Heart right ventricle (tissue), 16 donors: ENCODE results near the gene BAG2. TPM values are rescaled to one million over a fixed set of nuclear protein-coding genes. Genes with fewer than 3 reads are reported as not detected.
A peak's percentile ranks its signal among the peaks of the same experiment; 100 is the strongest.

Experiments
- ATAC-seq, 8 donors: fragments of 200-7000 bp; cut with Tn5 transposase; one replicate each; pipeline ENCODE4 v1.9.1; 2020; ENCODE audit warnings: mild to moderate bottlenecking in 8 of 8, moderate library complexity in 8 of 8, moderate number of reproducible peaks in 1 of 8
- DNase-seq, 2 donors: peaks; one replicate each; pipeline ENCODE4 v3.0.0-alpha.2; 2020
- H3K27ac ChIP-seq, 10 donors: fragments of 200-600 bp; sonication (generic) in 2 of 10; one replicate each; pipeline versions ENCODE4 v1.5.0 to v1.8.0; 2020 to 2022; ENCODE audit warnings: mild to moderate bottlenecking in 3 of 10
- H3K27me3 ChIP-seq, 7 donors: fragments of 200-600 bp; one replicate each; pipeline ENCODE4 v1.8.0; 2021 to 2022; ENCODE audit warnings: mild to moderate bottlenecking in 2 of 7
- H3K36me3 ChIP-seq, 9 donors: fragments of 200-600 bp; sonication (generic) in 1 of 9; one replicate each; pipeline versions ENCODE4 v1.5.0 to v1.8.0; 2020 to 2022; ENCODE audit warnings: mild to moderate bottlenecking in 2 of 9
- H3K4me1 ChIP-seq, 9 donors: fragments of 200-600 bp; sonication (generic) in 1 of 9; one replicate each; pipeline versions ENCODE4 v1.5.0 to v1.8.0; 2020 to 2022; ENCODE audit warnings: mild to moderate bottlenecking in 4 of 9
- H3K4me3 ChIP-seq, 10 donors: fragments of 200-600 bp; sonication (generic) in 2 of 10; one replicate each; pipeline versions ENCODE4 v1.5.0 to v1.8.0; 2020 to 2022; ENCODE audit warnings: mild to moderate bottlenecking in 7 of 10, moderate library complexity in 2 of 10
- H3K9me3 ChIP-seq, 11 donors: fragments of 200-600 bp in 10 of 11; sonication (generic) in 2 of 11; one replicate each; pipeline versions ENCODE4 v1.5.0 to v1.8.0; 2013 to 2022; ENCODE audit warnings: mild to moderate bottlenecking in 2 of 11, control low read depth in 1 of 11, moderate library complexity in 1 of 11
- CTCF ChIP-seq, 9 donors: fragments of 200-600 bp; sonication (generic) in 2 of 9; IDR thresholded peaks; one replicate each; pipeline versions ENCODE4 v1.5.0 to v1.8.0; 2021 to 2022; ENCODE audit warnings: antibody characterized with exemption in 9 of 9, mild to moderate bottlenecking in 5 of 9, moderate library complexity in 1 of 9
- WGBS, 2 donors: extraction: QIAGEN DNeasy Blood & Tissue Kit; methylation state at CpG; one replicate each; pipeline ENCODE4 v1.1.7; 2013; ENCODE audit warnings: inconsistent platforms in 1 of 2; 5-methylcytosine and 5-hydroxymethylcytosine counted together
- intact Hi-C, 10 donors: fragments of 100-400 bp; cut with DNase I; formaldehyde crosslinking; loops; one replicate each; pipeline versions ENCODE4 v1.11.1 to v1.14.2; 2022
- polyA plus RNA-seq, 2 donors: library from polyadenylated mRNA; stranded (reverse); fragments of 200-250 nt; gene quantifications; one replicate each; pipeline ENCODE4 v1.2.3, GENCODE V29; 2013
- total RNA-seq, 10 donors: library from RNA; stranded (reverse); fragmentation: NEBNext Ultra II Directional in 3 of 10; extraction: Animal tissue kit (Norgen Biotek cat#: 25700) in 3 of 10; gene quantifications; one replicate each; pipeline versions ENCODE4 v1.2.1 to v1.2.4, GENCODE V29; 2021 to 2023
- donor health status: Arrhythmogenic right ventricular cardiomyopathy.
- donor health status: ischemic (EF 13 %, LVEDD 7.1; RV severe dilation, severe dysfunction).
- donor health status: healthy with polysubstance abuse.
- donor health status: DM: no; HTN: yes; CAD: no.
- donor health status: DM: no; HTN: no; CAD: no.
- donor health status: ischemic (EF 25% LVEDD 6.9; RV normal size, moderate dysfunction).
- donor health status: ischemic (EF 25% LVEDD 5.7; RV mildly dilated, moderate dysfunction).
- donor health status: healthy.
- donor health status: DM: yes; HTN: yes; CAD: no.
- donor health status: Ischemic cardiomyopathy.
- donor health status: ischemic (EF 35%, LVEDD 5.7; RV mildly dilated, moderate dysfunction).
- donor health status: nonischemic (EF 11% LVEDD 7.7; RV severe dilation, severe dysfunction).
- donor health status: DM: yes; HTN: yes; CAD: no.
- donor health status: PGD.
- donor health status: ischemic (EF 29% LVEDD 5.4; RV normal size, mild dysfunction).
- donor health status: nonischemic (EF 23%, LVEDD 6.1; RV moderate dilation, normal function).

BAG2 gene
- total and polyA plus RNA-seq, 12 donors = 3.9 to 15.6 (median 9.3) TPM

- H3K27ac ChIP-seq = no peak overlapping the region
- no peaks in the 10 kb centered on the region for H3K4me1 ChIP-seq
- intact Hi-C loops = loop anchor here in 1 of 10 donors (10.0 kb wide), 1 partner anchor 119 kb away; the partner anchor contains the start of gene PRIM2
- ATAC-seq (peak in 2 of 8 donors; percentile 26 to 31), DNase-seq (no peak)
- H3K9me3 ChIP-seq = no peaks in the 10 kb centered on the region
- H3K4me3 ChIP-seq = no peak overlapping the region
- H3K36me3 ChIP-seq = peaks cover 0 to 25% (median 0%) of the 10 kb centered on the region in 9 donors
- H3K27me3 ChIP-seq = no peaks in the 10 kb centered on the region
- TF ChIP-seq CTCF (IDR thresholded peaks at IDR 0.05) = no peak
- 53 to 56% methylated on average over 2 of the region's 2 CpGs for WGBS, 2 donors
These were observed 23.3 kb downstream of the BAG2 start for GRCh38 chr6:57195457-57195856.

GRCh38 chr6:57198926-57199636, 27.0 kb downstream of the BAG2 start:
- WGBS, 2 donors = 71 to 77% methylated on average over 6 of the region's 6 CpGs
- no peak for TF ChIP-seq CTCF (IDR thresholded peaks at IDR 0.05)
- intact Hi-C loops = loop anchor here in 1 of 10 donors (10.0 kb wide), 1 partner anchor 116 kb away; the partner anchor contains the start of gene PRIM2
- no peak overlapping the region for H3K27ac ChIP-seq
- H3K4me3 ChIP-seq = no peak overlapping the region
- ATAC-seq = no peak
- H3K9me3 ChIP-seq = no peaks in the 10 kb centered on the region
- no peaks in the 10 kb centered on the region for H3K27me3 ChIP-seq
- no peaks in the 10 kb centered on the region for H3K36me3 ChIP-seq
- no peaks in the 10 kb centered on the region for H3K4me1 ChIP-seq
- no peak for DNase-seq

DNA sequence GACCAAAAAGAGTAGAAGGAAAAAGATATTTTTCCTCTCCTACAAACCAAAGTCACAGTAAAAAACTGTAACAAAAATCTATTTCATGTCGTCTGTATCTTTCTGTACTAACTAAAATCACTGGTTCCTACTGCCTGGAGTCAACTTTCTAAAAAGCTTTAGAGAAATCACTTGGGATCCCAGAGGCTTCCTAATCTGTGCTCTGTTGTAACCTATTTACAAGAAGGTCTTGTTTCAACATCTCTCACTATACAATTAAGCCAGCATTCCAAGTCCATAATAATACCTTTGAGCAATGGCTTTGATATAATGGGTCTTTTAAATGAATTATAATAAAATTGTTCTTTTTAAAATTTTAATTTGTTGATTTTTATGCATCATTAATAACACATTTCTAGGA, 29.6 kb downstream of the BAG2 start:
- Histone ChIP-seq H3K27me3 (no peaks in the 10 kb centered on the region), H3K27ac (no peak overlapping the region), H3K9me3 (no peaks in the 10 kb centered on the region), H3K4me1 (no peaks in the 10 kb centered on the region), H3K4me3 (no peak overlapping the region), H3K36me3 (no peaks in the 10 kb centered on the region)
- no peak for TF ChIP-seq CTCF (IDR thresholded peaks at IDR 0.05)
- DNase-seq (no peak), ATAC-seq (no peak)
- WGBS, 2 donors = 66 to 77% methylated on average over 1 of the region's 1 CpG
- intact Hi-C loops = no loop called here

DNA sequence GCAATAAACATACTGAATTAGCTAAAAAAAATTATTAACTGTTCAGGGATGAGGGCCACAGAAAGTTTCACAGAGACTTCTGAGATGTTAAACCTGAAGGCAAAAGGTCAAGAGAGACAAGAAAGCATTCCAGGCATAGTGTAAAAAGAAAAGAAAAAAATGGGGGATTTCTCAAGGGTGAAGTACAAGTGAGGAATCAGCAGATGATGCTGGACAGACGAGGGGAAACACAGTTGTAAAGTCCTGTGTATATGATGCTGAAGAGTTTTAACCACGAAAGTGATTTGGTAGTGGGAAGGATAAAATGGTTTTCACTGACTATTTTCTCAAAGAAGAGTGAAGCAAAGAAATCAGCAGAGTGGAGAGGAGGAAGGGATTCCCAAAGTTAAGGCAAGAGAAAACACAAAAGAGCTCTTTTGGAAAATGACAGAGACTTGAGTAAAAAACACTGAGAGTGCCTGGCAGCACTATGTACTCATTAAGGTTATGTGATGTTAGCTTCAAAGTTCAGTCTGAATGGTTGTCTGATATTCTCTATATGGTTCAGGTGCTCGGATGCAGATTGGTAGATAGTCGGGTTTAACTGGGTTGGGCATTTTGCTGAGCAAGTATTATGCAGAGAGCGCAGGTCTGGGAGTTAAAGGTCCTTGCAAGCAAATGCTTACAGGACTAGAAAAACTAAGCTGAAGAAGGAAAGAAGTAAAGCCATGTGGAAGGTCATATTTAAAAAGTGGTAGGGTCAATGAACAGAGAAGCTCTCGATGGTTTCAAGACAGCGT, 33.6 kb downstream of the BAG2 start:
- no peaks in the 10 kb centered on the region for H3K9me3 ChIP-seq
- no peak overlapping the region for H3K4me3 ChIP-seq
- no peak overlapping the region for H3K27ac ChIP-seq
- TF ChIP-seq CTCF (IDR thresholded peaks at IDR 0.05) = no peak
- 89 to 91% methylated on average over 7 of the region's 7 CpGs for WGBS, 2 donors
- ATAC-seq = no peak
- intact Hi-C loops = no loop called here
- no peak for DNase-seq
- H3K4me1 ChIP-seq = no peaks in the 10 kb centered on the region
- no peaks in the 10 kb centered on the region for H3K27me3 ChIP-seq
- H3K36me3 ChIP-seq = no peaks in the 10 kb centered on the region
